NCI-H128 (cell line): Measurements from ENCODE around the gene CIPC.

Experiments
- DNase-seq: peaks from one replicate; lab custom pipeline; 2025; ENCODE audit not compliant: unreplicated experiment; lab: John Stamatoyannopoulos, UW

Gene CIPC, protein sequence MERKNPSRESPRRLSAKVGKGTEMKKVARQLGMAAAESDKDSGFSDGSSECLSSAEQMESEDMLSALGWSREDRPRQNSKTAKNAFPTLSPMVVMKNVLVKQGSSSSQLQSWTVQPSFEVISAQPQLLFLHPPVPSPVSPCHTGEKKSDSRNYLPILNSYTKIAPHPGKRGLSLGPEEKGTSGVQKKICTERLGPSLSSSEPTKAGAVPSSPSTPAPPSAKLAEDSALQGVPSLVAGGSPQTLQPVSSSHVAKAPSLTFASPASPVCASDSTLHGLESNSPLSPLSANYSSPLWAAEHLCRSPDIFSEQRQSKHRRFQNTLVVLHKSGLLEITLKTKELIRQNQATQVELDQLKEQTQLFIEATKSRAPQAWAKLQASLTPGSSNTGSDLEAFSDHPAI

GRCh38 chr14:77097700-77098528 is at the start of gene CIPC:
Gene CIPC (plus strand): TSS chr14:77098258. CDS start chr14:77105709, 7,451 bp downstream.
- DNase-seq = peak; percentile 99

- DNase-seq = no peak
These were observed 46.9 kb upstream of the CIPC start for GRCh38 chr14:77051116-77051515.

- DNase-seq = no peak
These were observed 45.6 kb upstream of the CIPC start for GRCh38 chr14:77052281-77053044.

DNA sequence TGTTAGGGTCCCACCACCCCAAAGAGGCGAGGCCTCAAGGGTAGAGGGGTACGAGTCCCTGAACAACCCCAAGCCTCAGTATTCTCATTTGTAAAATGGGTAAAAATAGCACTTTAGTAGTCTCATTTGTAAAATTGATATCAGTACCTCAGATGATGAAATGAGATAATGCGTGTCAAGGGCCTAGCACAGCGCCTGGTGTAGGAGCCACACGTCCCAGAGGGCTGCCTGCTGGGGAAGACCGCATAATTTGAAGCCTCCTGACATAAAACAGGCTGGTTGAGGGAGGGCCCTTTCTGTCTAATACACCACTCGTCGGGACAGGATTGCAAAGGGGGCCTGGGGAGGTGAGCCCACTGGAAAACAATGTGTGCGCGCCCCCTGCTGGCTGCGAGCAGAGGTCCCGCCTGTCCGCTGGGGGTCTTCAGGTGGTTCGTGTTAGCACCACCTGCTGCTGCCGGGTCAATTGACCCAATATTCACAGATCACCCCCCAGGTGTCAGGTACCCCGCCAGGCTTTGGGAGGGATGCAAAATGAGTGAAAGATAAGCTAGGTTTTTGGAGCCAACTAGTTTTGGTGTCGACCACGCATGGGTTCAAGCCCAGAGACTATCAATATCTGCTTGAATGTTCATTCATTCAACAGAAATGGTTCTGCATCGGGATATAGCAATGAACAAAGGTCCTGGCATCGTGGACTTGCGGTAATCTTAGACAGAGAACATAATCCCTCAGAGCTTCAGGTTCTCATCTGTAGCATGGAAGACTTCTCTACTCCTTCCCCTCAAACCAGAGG is 44.8 kb upstream of the CIPC start:
- DNase-seq = no peak

DNA sequence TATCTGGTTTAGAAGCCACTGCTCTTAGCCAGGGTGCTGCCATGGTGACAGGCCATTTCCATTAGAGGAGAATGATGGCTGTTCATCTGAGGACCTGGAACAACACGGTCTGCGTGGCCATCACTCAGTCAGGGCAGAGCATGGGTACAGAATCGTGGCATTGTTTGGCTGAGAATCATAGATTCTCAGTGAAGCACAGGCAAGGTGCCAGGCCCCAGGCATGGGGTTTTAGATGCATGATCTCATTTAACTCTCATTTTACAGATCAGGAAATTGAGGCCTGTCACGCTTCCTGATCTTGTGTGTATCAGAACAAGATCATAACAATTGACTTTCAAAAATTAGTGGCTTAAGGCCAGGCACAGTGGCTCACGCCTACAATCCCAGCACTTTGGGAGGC is 42.8 kb upstream of the CIPC start:
- DNase-seq = no peak

DNA sequence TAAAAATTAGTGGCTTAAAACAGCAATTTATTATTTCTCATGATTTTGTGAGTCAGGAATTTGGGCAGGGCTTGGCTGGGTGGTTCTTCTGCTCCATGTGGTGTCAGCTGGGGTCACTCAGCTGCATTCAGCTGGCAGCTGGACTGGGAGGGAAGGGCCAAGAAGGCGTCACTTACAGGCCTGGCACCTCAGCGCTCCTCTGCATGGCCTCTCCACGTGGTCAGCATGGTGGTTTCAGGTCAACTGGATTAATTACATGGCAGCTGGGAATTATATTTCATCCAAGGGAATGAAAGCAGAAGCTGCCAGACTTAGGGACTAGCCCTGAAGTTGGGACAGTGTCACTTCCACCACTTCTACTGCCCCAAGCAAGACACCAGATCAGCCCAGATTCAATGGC is 42.1 kb upstream of the CIPC start:
- no peak for DNase-seq

GRCh38 chr14:77058117-77058516 is 39.9 kb upstream of the CIPC start:
- DNase-seq = no peak

DNA sequence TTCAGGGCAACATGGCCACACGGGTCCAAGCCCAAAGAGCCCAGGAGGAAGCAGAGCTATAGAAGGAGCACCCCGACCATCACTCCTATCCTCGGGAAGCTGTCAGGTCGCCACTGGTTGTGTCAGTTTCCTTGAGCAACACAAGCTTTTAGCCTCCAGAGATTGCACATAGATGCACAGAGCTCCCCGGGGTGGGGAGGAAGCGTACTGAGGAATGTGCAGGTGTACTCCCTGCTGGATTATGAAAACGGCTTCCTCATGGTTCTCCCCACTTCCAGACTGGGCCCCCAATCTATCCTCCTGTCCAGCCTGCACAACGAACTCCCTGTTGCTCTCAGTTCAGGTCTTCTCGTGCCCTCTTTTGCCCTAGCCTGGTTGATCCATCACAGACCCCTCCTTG is 39.3 kb upstream of the CIPC start:
- no peak for DNase-seq

GRCh38 chr14:77059276-77059915 is 38.7 kb upstream of the CIPC start:
- DNase-seq = no peak

DNA sequence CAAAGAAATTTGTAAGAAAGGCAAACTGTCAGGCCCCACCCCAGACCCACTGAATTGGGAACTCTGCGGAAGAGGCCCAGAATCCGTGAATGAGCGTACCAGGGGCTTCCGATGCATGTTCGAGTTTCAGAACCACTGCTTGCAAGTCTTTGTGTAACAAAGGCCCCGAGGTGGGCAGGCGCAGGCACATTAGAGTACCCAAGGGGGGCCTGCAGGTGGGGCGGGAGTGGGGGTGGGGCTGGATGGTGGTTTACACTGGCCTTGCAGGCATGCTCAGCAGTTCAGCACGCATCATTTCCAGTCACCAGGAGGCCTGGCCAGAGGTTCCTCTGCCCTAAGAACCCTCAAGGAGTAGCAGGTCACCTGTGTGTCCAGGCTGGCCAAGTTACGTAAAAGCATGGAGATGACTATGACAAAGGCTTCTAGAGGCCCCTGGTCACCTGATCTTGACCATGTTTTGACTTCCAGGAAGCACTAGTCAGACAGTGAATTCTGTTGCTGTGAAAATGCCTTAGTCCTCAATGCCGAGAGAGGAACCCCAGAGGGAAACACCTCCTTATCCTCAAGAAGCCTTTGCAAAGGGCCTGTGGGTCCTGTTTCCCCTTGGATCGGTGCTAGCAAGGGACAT is 36.3 kb upstream of the CIPC start:
- DNase-seq = no peak

GRCh38 chr14:77062261-77062660 is 35.8 kb upstream of the CIPC start:
- no peak for DNase-seq

- no peak for DNase-seq
These were observed 34.4 kb upstream of the CIPC start for GRCh38 chr14:77063571-77064171.

GRCh38 chr14:77064521-77065178 is 33.4 kb upstream of the CIPC start:
- no peak for DNase-seq

DNA sequence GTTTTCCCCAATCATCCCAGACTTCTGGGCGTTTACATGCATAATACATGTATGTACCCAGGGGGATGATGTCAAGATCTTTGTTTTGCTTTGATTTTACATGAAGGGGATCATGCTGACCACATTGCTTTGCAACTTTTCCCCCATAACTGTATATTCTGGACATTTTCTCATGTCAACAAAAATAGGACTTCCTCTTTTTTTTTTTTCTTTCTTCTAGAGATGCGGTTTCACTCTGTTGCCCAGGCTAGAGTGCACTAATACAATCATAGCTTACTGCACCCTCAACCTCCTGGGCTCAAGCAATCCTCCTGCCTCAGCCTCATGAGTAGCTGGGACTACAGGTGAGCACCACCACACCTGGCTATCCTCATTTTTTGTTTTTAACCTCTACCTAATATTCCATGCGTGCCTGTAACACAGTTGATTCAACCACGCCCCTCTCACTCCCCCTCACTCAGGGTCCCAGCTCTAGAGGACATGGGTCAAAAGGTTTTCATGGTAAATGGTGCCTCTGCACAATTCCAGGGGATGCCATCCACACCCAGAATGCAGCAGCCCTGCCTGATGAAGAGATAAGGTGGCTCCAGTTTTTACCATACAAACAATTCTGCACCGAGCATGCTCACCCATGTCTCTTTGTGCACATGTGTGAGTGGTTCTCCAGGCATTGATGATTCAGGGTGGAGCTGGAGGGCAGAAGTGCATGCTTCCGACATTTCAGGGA is 32.0 kb upstream of the CIPC start:
- DNase-seq = no peak

DNA sequence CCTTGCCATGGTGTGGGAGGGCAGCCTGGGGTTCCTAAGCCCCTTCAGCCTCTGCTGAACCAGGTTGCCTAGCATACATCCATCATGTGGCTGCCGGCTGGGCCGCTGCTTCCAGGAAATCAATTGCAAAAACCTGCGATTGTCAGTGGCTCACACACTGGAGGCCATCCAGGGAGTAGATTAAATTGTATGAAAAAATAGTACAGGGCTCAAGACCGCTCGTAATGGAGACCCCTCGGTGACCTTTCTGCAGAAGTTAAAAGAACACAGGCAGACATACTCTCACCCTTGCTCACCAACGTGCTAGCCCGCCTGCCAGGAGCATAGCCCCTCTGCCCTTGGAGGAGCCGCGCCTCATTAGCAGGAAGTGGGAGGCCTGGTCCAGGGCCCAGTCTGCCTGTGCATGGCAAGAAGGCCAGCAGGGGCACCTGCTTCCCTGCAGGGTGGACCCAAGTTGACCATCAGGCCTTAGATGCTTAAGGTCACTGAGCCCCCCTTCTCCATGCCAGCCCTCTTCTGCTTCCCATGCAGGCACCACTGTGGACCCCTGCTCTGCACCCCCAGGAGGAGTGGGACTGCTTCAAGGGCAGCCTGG is 31.4 kb upstream of the CIPC start:
- DNase-seq = no peak

GRCh38 chr14:77067632-77068516 is 30.2 kb upstream of the CIPC start:
- peak; percentile 65 for DNase-seq
